ENCODE measurements around the gene NT5C3A. TPM values are rescaled to one million over a fixed set of nuclear protein-coding genes. Genes with fewer than 3 reads are reported as not detected.

Gene NT5C3A
- total and polyA plus RNA-seq, 2 experiments from 2014 or later: 22.5 to 40.4 TPM

DNA sequence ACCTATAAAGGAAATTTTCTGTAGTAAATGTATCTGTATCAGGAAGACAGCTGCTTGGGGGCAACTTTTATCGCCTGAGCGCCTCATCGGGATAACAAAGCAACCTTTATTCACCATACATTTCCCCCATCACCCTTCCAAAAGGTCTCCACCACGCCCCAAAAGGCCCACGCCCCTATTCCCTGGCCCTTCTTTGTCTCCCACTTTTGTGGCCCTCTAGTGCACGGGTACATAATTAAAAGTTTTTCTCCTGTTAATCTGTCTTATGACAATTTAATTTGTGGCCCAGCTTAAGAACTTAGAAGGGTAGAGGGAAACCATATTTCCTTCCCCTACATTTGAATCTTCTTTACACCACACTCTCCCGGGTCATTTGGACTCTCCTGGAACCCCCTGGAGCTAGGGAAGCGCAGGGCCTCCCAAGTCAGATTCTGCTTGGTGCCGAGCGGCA lies 46.0 kb upstream of the NT5C3A start:
- H3K79me2 ChIP-seq (ENCODE audit: insufficient read depth): peaks cover 54% of the 10 kb centered on the region
- H3K9me2 ChIP-seq (ENCODE audit: insufficient read depth): no peaks in the 10 kb centered on the region
- peak overlapping the region; percentile 87 for H3K9ac ChIP-seq
- peak overlapping the region; percentile 92 for H3K4me2 ChIP-seq (ENCODE audit: unreplicated experiment)
- 0 out of 2 replicates have a peak, but pooled peaks cover 2% of the 10 kb centered on the region for H3K36me3 ChIP-seq (ENCODE audit: low read depth)
- peaks cover 15% of the 10 kb centered on the region for H3K4me1 ChIP-seq (ENCODE audit: insufficient read depth)
- H3F3A ChIP-seq (ENCODE audit: insufficient read depth): peaks cover 8% of the 10 kb centered on the region
- H3K27ac ChIP-seq: peak overlapping the region; percentile 58
- in situ Hi-C loops (cut with MboI): no loop called here
- no peak for DNase-seq
- H3K4me3 ChIP-seq: peak overlapping the region; percentile 97
- H4K20me1 ChIP-seq (ENCODE audit: insufficient read depth): no peaks in the 10 kb centered on the region
- TF ChIP-seq EZH2 (IDR thresholded peaks at IDR 0.05; ENCODE audit: insufficient read depth, poor library complexity, severe bottlenecking) (no peak), EZH2phosphoT487 (IDR thresholded peaks at IDR 0.05; ENCODE audit: insufficient read depth, low read depth) (no peak)
- WGBS, 2 experiments (ENCODE audit: low coverage in 1 of 2, low lambda C conversion rate in 2 of 2, missing lambda C conversion rate in 2 of 2): 1 to 2% methylated on average over 10 of the region's 10 CpGs
- no peaks in the 10 kb centered on the region for H3K27me3 ChIP-seq (replicated peaks; ENCODE audit: insufficient read depth)
- H3K9me3 ChIP-seq (ENCODE audit: low read depth): no peaks in the 10 kb centered on the region
- H2AFZ ChIP-seq: peak overlapping the region; percentile 92

- H3K27ac ChIP-seq: peak overlapping the region; percentile 58; the same call in 1 of the 2 replicates
- in situ Hi-C loops (cut with MboI): no loop called here
- 42 to 47% methylated on average over 7 of the region's 7 CpGs for WGBS, 2 experiments (ENCODE audit: low coverage in 1 of 2, low lambda C conversion rate in 2 of 2, missing lambda C conversion rate in 2 of 2)
- peaks cover 66% of the 10 kb centered on the region for H3K79me2 ChIP-seq (ENCODE audit: insufficient read depth)
- H3K9ac ChIP-seq: peak overlapping the region; percentile 87
- H3F3A ChIP-seq (ENCODE audit: insufficient read depth): peaks cover 8% of the 10 kb centered on the region
- no peaks in the 10 kb centered on the region for H3K9me2 ChIP-seq (ENCODE audit: insufficient read depth)
- H3K4me3 ChIP-seq: peak overlapping the region; percentile 97
- TF ChIP-seq EZH2 (IDR thresholded peaks at IDR 0.05; ENCODE audit: insufficient read depth, poor library complexity, severe bottlenecking) (no peak), EZH2phosphoT487 (IDR thresholded peaks at IDR 0.05; ENCODE audit: insufficient read depth, low read depth) (no peak)
- peak overlapping the region; percentile 92 for H3K4me2 ChIP-seq (ENCODE audit: unreplicated experiment)
- H3K27me3 ChIP-seq (replicated peaks; ENCODE audit: insufficient read depth): no peaks in the 10 kb centered on the region
- peak; percentile 70 for DNase-seq
- peaks cover 11% of the 10 kb centered on the region; the same call in 1 of the 2 replicates for H3K36me3 ChIP-seq (ENCODE audit: low read depth)
- H2AFZ ChIP-seq: peak overlapping the region; percentile 92; the same call in 1 of the 2 replicates
- H3K4me1 ChIP-seq (ENCODE audit: insufficient read depth): peaks cover 15% of the 10 kb centered on the region
- H4K20me1 ChIP-seq (ENCODE audit: insufficient read depth): no peaks in the 10 kb centered on the region
- no peaks in the 10 kb centered on the region for H3K9me3 ChIP-seq (ENCODE audit: low read depth)
These were observed 44.8 kb upstream of the NT5C3A start for GRCh38 chr7:33107136-33108066.

GRCh38 chr7:33101906-33102305 lies 39.3 kb upstream of the NT5C3A start:
- no peak for DNase-seq
- H4K20me1 ChIP-seq (ENCODE audit: insufficient read depth): no peaks in the 10 kb centered on the region

GRCh38 chr7:33100770-33101169 lies 38.2 kb upstream of the NT5C3A start:
- H3K9me3 ChIP-seq (ENCODE audit: low read depth): no peaks in the 10 kb centered on the region
- peaks cover 62% of the 10 kb centered on the region for H3K36me3 ChIP-seq (ENCODE audit: low read depth)
- H3K9me2 ChIP-seq (ENCODE audit: insufficient read depth): no peaks in the 10 kb centered on the region
- peaks cover 52% of the 10 kb centered on the region for H3K79me2 ChIP-seq (ENCODE audit: insufficient read depth)
- H3K27ac ChIP-seq: no peak overlapping the region
- H3K27me3 ChIP-seq (replicated peaks; ENCODE audit: insufficient read depth): no peaks in the 10 kb centered on the region
- DNase-seq: no peak
- no peaks in the 10 kb centered on the region for H4K20me1 ChIP-seq (ENCODE audit: insufficient read depth)
- no peaks in the 10 kb centered on the region for H3K4me1 ChIP-seq (ENCODE audit: insufficient read depth)
- H2AFZ ChIP-seq: no peak overlapping the region
- no peak overlapping the region for H3K4me2 ChIP-seq (ENCODE audit: unreplicated experiment)
- no peak for TF ChIP-seq EZH2phosphoT487 (IDR thresholded peaks at IDR 0.05; ENCODE audit: insufficient read depth, low read depth)
- TF ChIP-seq EZH2 (IDR thresholded peaks at IDR 0.05; ENCODE audit: insufficient read depth, poor library complexity, severe bottlenecking): no peak
- H3F3A ChIP-seq (ENCODE audit: insufficient read depth): 0 out of 2 replicates have a peak, but pooled peaks cover under 1% of the 10 kb centered on the region
- no peak overlapping the region for H3K9ac ChIP-seq
- 81% methylated on average over 3 of the region's 3 CpGs for WGBS, 2 experiments (ENCODE audit: low coverage in 1 of 2, low lambda C conversion rate in 2 of 2, missing lambda C conversion rate in 2 of 2)
- in situ Hi-C loops (cut with MboI): no loop called here
- H3K4me3 ChIP-seq: no peak overlapping the region

More at GRCh38 chr7:33101906-33102305, 39.3 kb upstream of the NT5C3A start:
- Histone ChIP-seq H3K9me3 (ENCODE audit: low read depth) (no peaks in the 10 kb centered on the region), H3K27me3 (replicated peaks; ENCODE audit: insufficient read depth) (no peaks in the 10 kb centered on the region), H3K9me2 (ENCODE audit: insufficient read depth) (no peaks in the 10 kb centered on the region), H3F3A (ENCODE audit: insufficient read depth) (no peaks in the 10 kb centered on the region), H3K4me3 (no peak overlapping the region), H3K36me3 (ENCODE audit: low read depth) (peaks cover 51% of the 10 kb centered on the region), H3K4me2 (ENCODE audit: unreplicated experiment) (no peak overlapping the region), H3K79me2 (ENCODE audit: insufficient read depth) (peaks cover 64% of the 10 kb centered on the region), H2AFZ (no peak overlapping the region), H3K27ac (no peak overlapping the region), H3K4me1 (ENCODE audit: insufficient read depth) (no peaks in the 10 kb centered on the region), H3K9ac (no peak overlapping the region)
- 80 to 86% methylated on average over 3 of the region's 3 CpGs for WGBS, 2 experiments (ENCODE audit: low coverage in 1 of 2, low lambda C conversion rate in 2 of 2, missing lambda C conversion rate in 2 of 2)
- in situ Hi-C loops (cut with MboI): no loop called here
- no peak for TF ChIP-seq EZH2 (IDR thresholded peaks at IDR 0.05; ENCODE audit: insufficient read depth, poor library complexity, severe bottlenecking)
- TF ChIP-seq EZH2phosphoT487 (IDR thresholded peaks at IDR 0.05; ENCODE audit: insufficient read depth, low read depth): no peak
